GM23338 (cell line): ENCODE data around the gene HSPA12A. TPM values are rescaled to one million over a fixed set of nuclear protein-coding genes. Genes with fewer than 3 reads are reported as not detected.

Experiments used
- ATAC-seq: fragments of 200-7000 bp; cut with Tn5 transposase; 3 replicates; pipeline ENCODE4 v1.9.1; 2020
- DNase-seq: peaks from one replicate; pipeline ENCODE4 v3.0.0-alpha.2; 2015; ENCODE audit warnings: low spot score
- H2AFZ ChIP-seq: fragments of 200-600 bp; sonication (generic); 2 replicates; pipeline ENCODE4 v1.8.0; 2016; ENCODE audit warnings: antibody characterized with exemption, mild to moderate bottlenecking, moderate library complexity
- H3F3A ChIP-seq: fragments of 200-600 bp; sonication (generic); replicated peaks from 2 replicates; pipeline ENCODE4 v1.8.0; 2017; ENCODE audit warnings: antibody characterized with exemption, mixed run types, low read depth
- H3K27ac ChIP-seq: fragments of 200-600 bp; sonication (generic); 2 replicates; pipeline ENCODE4 v1.6.1; 2016; ENCODE audit warnings: low read depth
- H3K27me3 ChIP-seq: fragments of 200-600 bp; sonication (generic); 2 replicates; pipeline ENCODE4 v1.8.0; 2016; ENCODE audit warnings: mild to moderate bottlenecking, mixed run types, moderate library complexity; ENCODE audit not compliant: insufficient read depth
- H3K36me3 ChIP-seq: fragments of 200-600 bp; sonication (generic); 2 replicates; pipeline ENCODE4 v1.8.0; 2016; ENCODE audit warnings: mild to moderate bottlenecking; ENCODE audit not compliant: insufficient read depth
- H3K4me1 ChIP-seq: fragments of 200-600 bp; sonication (generic); 2 replicates; pipeline ENCODE4 v1.8.0; 2016; ENCODE audit warnings: mild to moderate bottlenecking, moderate library complexity; ENCODE audit not compliant: insufficient read depth
- H3K4me2 ChIP-seq: fragments of 200-600 bp; sonication (generic); 2 replicates; pipeline ENCODE4 v1.7.1; 2017; ENCODE audit warnings: mixed run types
- H3K4me3 ChIP-seq: fragments of 200-600 bp; sonication (generic); 2 replicates; pipeline ENCODE4 v1.6.1; 2016; ENCODE audit warnings: mixed run types
- H3K79me2 ChIP-seq: fragments of 200-600 bp; sonication (generic); replicated peaks from 2 replicates; pipeline ENCODE4 v1.8.0; 2017; ENCODE audit warnings: mild to moderate bottlenecking; ENCODE audit not compliant: insufficient read depth
- H3K9me2 ChIP-seq: fragments of 200-600 bp; sonication (generic); 2 replicates; pipeline ENCODE4 v1.8.0; 2017; ENCODE audit not compliant: insufficient read depth
- H4K20me1 ChIP-seq: fragments of 200-600 bp; sonication (generic); replicated peaks from 2 replicates; pipeline ENCODE4 v1.8.0; 2017; ENCODE audit warnings: mild to moderate bottlenecking; ENCODE audit not compliant: insufficient read depth
- H3K27ac Mint-ChIP-seq: 2 replicates; pipeline ENCODE4 v1.8.0; 2020; ENCODE audit warnings: inconsistent platforms, mild to moderate bottlenecking, moderate library complexity, mixed read lengths
- H3K27me3 Mint-ChIP-seq: 3 replicates; pipeline ENCODE4 v1.8.0; 2022; ENCODE audit warnings: low read depth, mild to moderate bottlenecking, moderate library complexity, mixed read lengths, inconsistent platforms; ENCODE audit not compliant: insufficient read depth, poor library complexity
- H3K36me3 Mint-ChIP-seq: 3 replicates; pipeline ENCODE4 v1.8.0; 2021; ENCODE audit warnings: low read depth, mild to moderate bottlenecking, inconsistent platforms, moderate library complexity, mixed read lengths
- H3K4me1 Mint-ChIP-seq: 3 replicates; pipeline ENCODE4 v1.8.0; 2020; ENCODE audit warnings: mild to moderate bottlenecking, inconsistent platforms, mixed read lengths
- H3K4me3 Mint-ChIP-seq: 3 replicates; pipeline ENCODE4 v1.8.0; 2021; ENCODE audit warnings: moderate library complexity, mild to moderate bottlenecking, inconsistent platforms, mixed read lengths
- H3K9me3 Mint-ChIP-seq: 3 replicates; pipeline ENCODE4 v1.8.0; 2020; ENCODE audit warnings: moderate library complexity, mild to moderate bottlenecking, inconsistent platforms, mixed read lengths
- CREB1 ChIP-seq: fragments of 250-450 bp; sonication (Bioruptor Pico); IDR thresholded peaks from 2 replicates; pipeline ENCODE4 v1.5.0; 2020; ENCODE audit warnings: low read depth, mild to moderate bottlenecking, moderate library complexity
- JUNB ChIP-seq: IDR thresholded peaks from one replicate; pipeline ENCODE4 v1.6.1; 2016; ENCODE audit warnings: antibody characterized with exemption; ENCODE audit not compliant: unreplicated experiment
- ZNF331 ChIP-seq: fragments of 250-450 bp; sonication (Bioruptor Pico); IDR thresholded peaks from 2 replicates; pipeline ENCODE4 v1.5.0; 2020; ENCODE audit warnings: low read depth, mild to moderate bottlenecking, moderate library complexity
- polyA plus RNA-seq: library from polyadenylated mRNA; unstranded; fragments of >200 nt; fragmentation: Nextera tagmentation; extraction: Ambion mirVana; gene quantifications from 2 replicates; pipeline ENCODE4 v1.2.1, GENCODE V29; 2016
- total RNA-seq: library from RNA; depleted of rRNA; stranded (reverse); fragments of >200 nt; shearing (Covaris generic); gene quantifications from 2 replicates; pipeline ENCODE4 v1.2.3, GENCODE V29; 2014
- TF ChIP-seq, protein P1 (sequence below): IDR thresholded peaks from 2 replicates; pipeline ENCODE4 v1.6.1; 2016; ENCODE audit warnings: antibody characterized with exemption
- TF ChIP-seq, protein P2 (sequence below), 2 experiments: fragments of 200-600 bp in 1 of 2; sonication (generic) in 1 of 2; conservative IDR thresholded peaks; 2 replicates each; pipeline versions ENCODE4 v1.5.1 to v1.6.1; 2016 to 2017; ENCODE audit warnings: antibody characterized with exemption in 2 of 2, low read depth in 2 of 2, mild to moderate bottlenecking in 2 of 2, moderate library complexity in 1 of 2
- TF ChIP-seq, protein P3 (sequence below): fragments of 250-450 bp; sonication (Bioruptor Pico); IDR thresholded peaks from 2 replicates; pipeline ENCODE4 v1.5.0; 2020; ENCODE audit warnings: mild to moderate bottlenecking, moderate library complexity

Gene HSPA12A
- total and polyA plus RNA-seq, 2 experiments from 2014 or later, result 4.4 to 6.3 TPM

DNA sequence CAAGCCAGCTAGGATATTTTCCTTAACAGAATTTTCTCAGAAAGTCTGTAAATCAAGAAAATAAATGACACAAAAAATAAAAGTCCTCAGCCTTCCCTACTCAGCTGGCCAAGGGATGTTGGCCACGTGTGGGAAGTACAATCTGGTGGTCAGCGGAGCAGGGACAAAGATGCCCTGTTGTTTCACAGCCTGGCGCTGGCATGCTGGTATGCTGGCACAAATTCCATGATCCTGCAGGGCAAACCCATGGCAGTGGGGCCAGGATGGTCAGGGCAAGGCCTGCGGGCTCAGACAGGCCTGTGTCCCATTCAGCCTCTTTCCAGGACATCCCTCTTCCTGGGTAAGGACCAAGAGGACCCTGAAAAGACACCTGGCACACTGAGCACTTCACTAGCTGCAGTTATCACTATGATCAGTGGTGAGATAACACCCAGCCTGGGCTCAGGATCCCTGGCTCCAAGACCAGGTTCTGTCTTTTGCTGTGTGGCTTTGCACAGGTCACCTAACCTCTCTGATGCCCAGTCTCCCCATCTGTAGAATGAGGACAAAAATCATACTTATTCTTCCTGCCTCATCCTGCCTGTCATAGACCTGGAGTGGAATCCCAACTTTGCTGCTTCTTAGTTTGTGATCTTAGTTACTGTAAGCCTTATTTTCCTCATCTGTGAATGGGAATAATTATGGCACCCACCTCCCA lies 10.8 kb upstream of the HSPA12A start:
- no peaks in the 10 kb centered on the region for H3K4me1 ChIP-seq
- H3K4me3 Mint-ChIP-seq, result no peak overlapping the region
- H3K4me3 ChIP-seq, result no peak overlapping the region
- no peak for ATAC-seq
- peaks cover 7% of the 10 kb centered on the region for H3K27me3 Mint-ChIP-seq
- no peaks in the 10 kb centered on the region for H3K9me2 ChIP-seq
- H3K9me3 Mint-ChIP-seq, result peaks cover 3% of the 10 kb centered on the region; the same call in 1 of the 3 replicates
- no peaks in the 10 kb centered on the region for H3K79me2 ChIP-seq
- H3K36me3 Mint-ChIP-seq, result no peaks in the 10 kb centered on the region
- H3K27ac Mint-ChIP-seq, result no peak overlapping the region
- no peak overlapping the region for H3K4me2 ChIP-seq
- H4K20me1 ChIP-seq, result no peaks in the 10 kb centered on the region
- peaks cover 4% of the 10 kb centered on the region; the same call in 2 of the 3 replicates for H3K4me1 Mint-ChIP-seq
- H3K27ac ChIP-seq, result no peak overlapping the region
- no peak overlapping the region for H2AFZ ChIP-seq
- DNase-seq, result no peak
- TF ChIP-seq, protein P1, sequence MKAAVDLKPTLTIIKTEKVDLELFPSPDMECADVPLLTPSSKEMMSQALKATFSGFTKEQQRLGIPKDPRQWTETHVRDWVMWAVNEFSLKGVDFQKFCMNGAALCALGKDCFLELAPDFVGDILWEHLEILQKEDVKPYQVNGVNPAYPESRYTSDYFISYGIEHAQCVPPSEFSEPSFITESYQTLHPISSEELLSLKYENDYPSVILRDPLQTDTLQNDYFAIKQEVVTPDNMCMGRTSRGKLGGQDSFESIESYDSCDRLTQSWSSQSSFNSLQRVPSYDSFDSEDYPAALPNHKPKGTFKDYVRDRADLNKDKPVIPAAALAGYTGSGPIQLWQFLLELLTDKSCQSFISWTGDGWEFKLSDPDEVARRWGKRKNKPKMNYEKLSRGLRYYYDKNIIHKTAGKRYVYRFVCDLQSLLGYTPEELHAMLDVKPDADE, result no peak
- TF ChIP-seq CREB1 (CRISPR knock-in tag), result no peak
- TF ChIP-seq JUNB, result no peak
- TF ChIP-seq, protein P2, sequence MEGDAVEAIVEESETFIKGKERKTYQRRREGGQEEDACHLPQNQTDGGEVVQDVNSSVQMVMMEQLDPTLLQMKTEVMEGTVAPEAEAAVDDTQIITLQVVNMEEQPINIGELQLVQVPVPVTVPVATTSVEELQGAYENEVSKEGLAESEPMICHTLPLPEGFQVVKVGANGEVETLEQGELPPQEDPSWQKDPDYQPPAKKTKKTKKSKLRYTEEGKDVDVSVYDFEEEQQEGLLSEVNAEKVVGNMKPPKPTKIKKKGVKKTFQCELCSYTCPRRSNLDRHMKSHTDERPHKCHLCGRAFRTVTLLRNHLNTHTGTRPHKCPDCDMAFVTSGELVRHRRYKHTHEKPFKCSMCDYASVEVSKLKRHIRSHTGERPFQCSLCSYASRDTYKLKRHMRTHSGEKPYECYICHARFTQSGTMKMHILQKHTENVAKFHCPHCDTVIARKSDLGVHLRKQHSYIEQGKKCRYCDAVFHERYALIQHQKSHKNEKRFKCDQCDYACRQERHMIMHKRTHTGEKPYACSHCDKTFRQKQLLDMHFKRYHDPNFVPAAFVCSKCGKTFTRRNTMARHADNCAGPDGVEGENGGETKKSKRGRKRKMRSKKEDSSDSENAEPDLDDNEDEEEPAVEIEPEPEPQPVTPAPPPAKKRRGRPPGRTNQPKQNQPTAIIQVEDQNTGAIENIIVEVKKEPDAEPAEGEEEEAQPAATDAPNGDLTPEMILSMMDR (conservative IDR thresholded peaks at IDR 0.05; ENCODE audit: low read depth in 2 of 2), result no peak
- TF ChIP-seq, protein P3, sequence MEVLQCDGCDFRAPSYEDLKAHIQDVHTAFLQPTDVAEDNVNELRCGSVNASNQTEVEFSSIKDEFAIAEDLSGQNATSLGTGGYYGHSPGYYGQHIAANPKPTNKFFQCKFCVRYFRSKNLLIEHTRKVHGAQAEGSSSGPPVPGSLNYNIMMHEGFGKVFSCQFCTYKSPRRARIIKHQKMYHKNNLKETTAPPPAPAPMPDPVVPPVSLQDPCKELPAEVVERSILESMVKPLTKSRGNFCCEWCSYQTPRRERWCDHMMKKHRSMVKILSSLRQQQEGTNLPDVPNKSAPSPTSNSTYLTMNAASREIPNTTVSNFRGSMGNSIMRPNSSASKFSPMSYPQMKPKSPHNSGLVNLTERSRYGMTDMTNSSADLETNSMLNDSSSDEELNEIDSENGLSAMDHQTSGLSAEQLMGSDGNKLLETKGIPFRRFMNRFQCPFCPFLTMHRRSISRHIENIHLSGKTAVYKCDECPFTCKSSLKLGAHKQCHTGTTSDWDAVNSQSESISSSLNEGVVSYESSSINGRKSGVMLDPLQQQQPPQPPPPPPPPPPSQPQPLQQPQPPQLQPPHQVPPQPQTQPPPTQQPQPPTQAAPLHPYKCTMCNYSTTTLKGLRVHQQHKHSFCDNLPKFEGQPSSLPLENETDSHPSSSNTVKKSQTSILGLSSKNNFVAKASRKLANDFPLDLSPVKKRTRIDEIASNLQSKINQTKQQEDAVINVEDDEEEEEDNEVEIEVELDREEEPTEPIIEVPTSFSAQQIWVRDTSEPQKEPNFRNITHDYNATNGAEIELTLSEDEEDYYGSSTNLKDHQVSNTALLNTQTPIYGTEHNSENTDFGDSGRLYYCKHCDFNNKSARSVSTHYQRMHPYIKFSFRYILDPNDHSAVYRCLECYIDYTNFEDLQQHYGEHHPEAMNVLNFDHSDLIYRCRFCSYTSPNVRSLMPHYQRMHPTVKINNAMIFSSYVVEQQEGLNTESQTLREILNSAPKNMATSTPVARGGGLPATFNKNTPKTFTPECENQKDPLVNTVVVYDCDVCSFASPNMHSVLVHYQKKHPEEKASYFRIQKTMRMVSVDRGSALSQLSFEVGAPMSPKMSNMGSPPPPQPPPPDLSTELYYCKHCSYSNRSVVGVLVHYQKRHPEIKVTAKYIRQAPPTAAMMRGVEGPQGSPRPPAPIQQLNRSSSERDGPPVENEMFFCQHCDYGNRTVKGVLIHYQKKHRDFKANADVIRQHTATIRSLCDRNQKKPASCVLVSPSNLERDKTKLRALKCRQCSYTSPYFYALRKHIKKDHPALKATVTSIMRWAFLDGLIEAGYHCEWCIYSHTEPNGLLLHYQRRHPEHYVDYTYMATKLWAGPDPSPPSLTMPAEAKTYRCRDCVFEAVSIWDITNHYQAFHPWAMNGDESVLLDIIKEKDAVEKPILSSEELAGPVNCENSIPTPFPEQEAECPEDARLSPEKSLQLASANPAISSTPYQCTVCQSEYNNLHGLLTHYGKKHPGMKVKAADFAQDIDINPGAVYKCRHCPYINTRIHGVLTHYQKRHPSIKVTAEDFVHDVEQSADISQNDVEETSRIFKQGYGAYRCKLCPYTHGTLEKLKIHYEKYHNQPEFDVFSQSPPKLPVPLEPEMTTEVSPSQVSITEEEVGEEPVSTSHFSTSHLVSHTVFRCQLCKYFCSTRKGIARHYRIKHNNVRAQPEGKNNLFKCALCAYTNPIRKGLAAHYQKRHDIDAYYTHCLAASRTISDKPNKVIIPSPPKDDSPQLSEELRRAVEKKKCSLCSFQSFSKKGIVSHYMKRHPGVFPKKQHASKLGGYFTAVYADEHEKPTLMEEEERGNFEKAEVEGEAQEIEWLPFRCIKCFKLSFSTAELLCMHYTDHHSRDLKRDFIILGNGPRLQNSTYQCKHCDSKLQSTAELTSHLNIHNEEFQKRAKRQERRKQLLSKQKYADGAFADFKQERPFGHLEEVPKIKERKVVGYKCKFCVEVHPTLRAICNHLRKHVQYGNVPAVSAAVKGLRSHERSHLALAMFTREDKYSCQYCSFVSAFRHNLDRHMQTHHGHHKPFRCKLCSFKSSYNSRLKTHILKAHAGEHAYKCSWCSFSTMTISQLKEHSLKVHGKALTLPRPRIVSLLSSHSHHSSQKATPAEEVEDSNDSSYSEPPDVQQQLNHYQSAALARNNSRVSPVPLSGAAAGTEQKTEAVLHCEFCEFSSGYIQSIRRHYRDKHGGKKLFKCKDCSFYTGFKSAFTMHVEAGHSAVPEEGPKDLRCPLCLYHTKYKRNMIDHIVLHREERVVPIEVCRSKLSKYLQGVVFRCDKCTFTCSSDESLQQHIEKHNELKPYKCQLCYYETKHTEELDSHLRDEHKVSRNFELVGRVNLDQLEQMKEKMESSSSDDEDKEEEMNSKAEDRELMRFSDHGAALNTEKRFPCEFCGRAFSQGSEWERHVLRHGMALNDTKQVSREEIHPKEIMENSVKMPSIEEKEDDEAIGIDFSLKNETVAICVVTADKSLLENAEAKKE (CRISPR knock-in tag), result no peak
- no peak for TF ChIP-seq ZNF331 (CRISPR knock-in tag)
- H3K36me3 ChIP-seq, result no peaks in the 10 kb centered on the region
- no peaks in the 10 kb centered on the region for H3F3A ChIP-seq
- H3K27me3 ChIP-seq, result no peaks in the 10 kb centered on the region
